Measurements from ENCODE around the gene APOM.

Gene APOM

DNA sequence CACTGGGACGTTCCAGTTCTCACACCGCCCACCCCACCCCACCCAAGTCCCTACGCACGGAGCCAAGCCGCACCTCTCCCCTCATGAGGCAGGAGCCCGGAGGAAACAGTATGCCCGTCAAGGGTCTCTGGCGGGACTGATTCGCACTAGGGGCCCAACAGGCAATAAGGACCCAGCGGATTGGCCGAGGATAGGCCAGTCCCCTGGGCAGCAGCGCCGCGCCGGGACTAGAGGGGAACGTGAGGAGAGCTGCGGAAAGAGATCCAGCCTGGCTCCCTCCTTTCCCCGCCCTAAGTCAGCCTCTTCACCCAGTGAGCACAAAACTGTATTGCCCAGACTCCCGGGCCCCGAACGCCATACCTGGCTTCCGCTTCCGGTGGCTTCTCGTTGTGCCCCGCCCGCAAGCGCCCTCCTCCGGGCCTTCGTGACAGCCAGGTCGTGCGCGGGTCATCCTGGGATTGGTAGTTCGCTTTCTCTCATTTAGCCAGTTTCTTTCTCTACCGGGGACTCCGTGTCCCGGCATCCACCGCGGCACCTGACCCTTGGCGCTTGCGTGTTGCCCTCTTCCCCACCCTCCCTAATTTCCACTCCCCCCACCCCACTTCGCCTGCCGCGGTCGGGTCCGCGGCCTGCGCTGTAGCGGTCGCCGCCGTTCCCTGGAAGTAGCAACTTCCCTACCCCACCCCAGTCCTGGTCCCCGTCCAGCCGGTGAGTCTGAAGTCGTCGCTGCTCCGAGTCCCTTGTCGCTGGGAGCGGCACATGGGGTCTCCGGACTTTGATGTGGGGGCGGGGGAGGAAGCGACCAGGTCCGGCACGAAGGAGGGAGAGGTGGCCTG lies 10.0 kb downstream of the APOM start, which contains the start of gene CSNK2B:
CSNK2B (plus strand) TSS at position 580 of the 836 bp plus-strand sequence. CDS start 752 bp downstream, outside the sequence.
- Histone ChIP-seq H3K4me3 (ENCODE audit: low read length) (peak within 1 kb of the TSS; percentile 98), H3K36me3 (ENCODE audit: control insufficient read depth, insufficient read depth, low read length) (peaks cover 30% of the 10 kb centered on the region), H3K27ac (ENCODE audit: low read length) (no peak within 1 kb of the TSS), H3K9me3 (ENCODE audit: control insufficient read depth, insufficient read depth, low read length) (no peaks in the 10 kb centered on the region), H3K27me3 (ENCODE audit: control insufficient read depth, insufficient read depth, low read length) (no peaks in the 10 kb centered on the region), H3K4me1 (ENCODE audit: control insufficient read depth, insufficient read depth, low read length) (peaks cover 2% of the 10 kb centered on the region; the same call in 1 of the 2 replicates)
- peak; percentile 95 for DNase-seq (ENCODE audit: low read depth, low spot score)
- WGBS (ENCODE audit: insufficient coverage, insufficient read length) = no CpG with 5 or more reads among the region's 63 CpGs

DNA sequence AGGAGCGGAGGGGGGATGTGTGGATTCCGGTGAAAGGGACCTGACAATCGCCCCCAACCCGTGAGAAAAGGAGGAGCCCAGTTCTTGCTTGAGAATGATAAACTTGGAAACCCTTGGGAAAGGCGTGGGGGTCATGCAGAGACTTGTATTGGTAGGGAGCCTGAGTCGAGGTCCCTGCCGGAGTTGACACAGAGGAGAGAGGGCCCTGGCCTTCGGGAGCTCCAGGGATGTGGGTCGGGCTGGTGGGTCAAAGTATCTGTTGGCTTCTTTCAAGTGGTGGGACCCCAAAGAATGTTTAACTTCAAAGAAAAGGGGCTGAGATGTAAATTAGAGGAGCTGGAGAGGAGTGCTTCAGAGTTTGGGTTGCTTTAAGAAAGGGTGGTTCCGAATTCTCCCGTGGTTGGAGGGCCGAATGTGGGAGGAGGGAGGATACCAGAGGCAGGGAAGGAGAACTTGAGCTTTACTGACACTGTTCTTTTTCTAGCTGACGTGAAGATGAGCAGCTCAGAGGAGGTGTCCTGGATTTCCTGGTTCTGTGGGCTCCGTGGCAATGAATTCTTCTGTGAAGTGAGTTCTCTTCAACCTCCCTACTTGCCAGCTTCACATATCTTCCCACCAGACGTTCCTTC lies 10.8 kb downstream of the APOM start:
- H3K27me3 ChIP-seq (ENCODE audit: control insufficient read depth, insufficient read depth, low read length) = no peaks in the 10 kb centered on the region
- DNase-seq (ENCODE audit: low read depth, low spot score) = no peak
- H3K27ac ChIP-seq (ENCODE audit: low read length) = no peak overlapping the region
- H3K4me3 ChIP-seq (ENCODE audit: low read length) = peak overlapping the region; percentile 98
- no CpG with 5 or more reads among the region's 15 CpGs for WGBS (ENCODE audit: insufficient coverage, insufficient read length)
- peaks cover 35% of the 10 kb centered on the region for H3K36me3 ChIP-seq (ENCODE audit: control insufficient read depth, insufficient read depth, low read length)
- peaks cover 2% of the 10 kb centered on the region; the same call in 1 of the 2 replicates for H3K4me1 ChIP-seq (ENCODE audit: control insufficient read depth, insufficient read depth, low read length)
- H3K9me3 ChIP-seq (ENCODE audit: control insufficient read depth, insufficient read depth, low read length) = no peaks in the 10 kb centered on the region

GRCh38 chr6:31669676-31670075 lies 14.0 kb downstream of the APOM start, which contains the start of gene LY6G5B:
TSS of gene LY6G5B (plus strand) at chr6:31669976. CDS start at chr6:31670951, 975 bp downstream.
- DNase-seq (ENCODE audit: low read depth, low spot score) = no peak
- H3K4me3 ChIP-seq (ENCODE audit: low read length) = no peak within 1 kb of the TSS
- no peak within 1 kb of the TSS for H3K27ac ChIP-seq (ENCODE audit: low read length)
- H3K36me3 ChIP-seq (ENCODE audit: control insufficient read depth, insufficient read depth, low read length) = peaks cover 35% of the 10 kb centered on the region
- H3K27me3 ChIP-seq (ENCODE audit: control insufficient read depth, insufficient read depth, low read length) = no peaks in the 10 kb centered on the region
- H3K4me1 ChIP-seq (ENCODE audit: control insufficient read depth, insufficient read depth, low read length) = peaks cover 2% of the 10 kb centered on the region; the same call in 1 of the 2 replicates
- WGBS (ENCODE audit: insufficient coverage, insufficient read length) = 100% methylated on average over 2 of the region's 8 CpGs
- H3K9me3 ChIP-seq (ENCODE audit: control insufficient read depth, insufficient read depth, low read length) = no peaks in the 10 kb centered on the region

GRCh38 chr6:31676322-31676903 lies 20.7 kb downstream of the APOM start:
- no peak overlapping the region for H3K4me3 ChIP-seq (ENCODE audit: low read length)
- H3K9me3 ChIP-seq (ENCODE audit: control insufficient read depth, insufficient read depth, low read length) = no peaks in the 10 kb centered on the region
- H3K4me1 ChIP-seq (ENCODE audit: control insufficient read depth, insufficient read depth, low read length) = no peaks in the 10 kb centered on the region
- DNase-seq (ENCODE audit: low read depth, low spot score) = no peak
- 0 out of 2 replicates have a peak, but pooled peaks cover under 1% of the 10 kb centered on the region for H3K27me3 ChIP-seq (ENCODE audit: control insufficient read depth, insufficient read depth, low read length)
- peaks cover 6% of the 10 kb centered on the region for H3K36me3 ChIP-seq (ENCODE audit: control insufficient read depth, insufficient read depth, low read length)
- no peak overlapping the region for H3K27ac ChIP-seq (ENCODE audit: low read length)
- WGBS (ENCODE audit: insufficient coverage, insufficient read length) = no CpG with 5 or more reads among the region's 4 CpGs

GRCh38 chr6:31676904-31677303 lies 21.2 kb downstream of the APOM start:
- DNase-seq (ENCODE audit: low read depth, low spot score) = no peak
- no CpG with 5 or more reads among the region's 6 CpGs for WGBS (ENCODE audit: insufficient coverage, insufficient read length)

DNA sequence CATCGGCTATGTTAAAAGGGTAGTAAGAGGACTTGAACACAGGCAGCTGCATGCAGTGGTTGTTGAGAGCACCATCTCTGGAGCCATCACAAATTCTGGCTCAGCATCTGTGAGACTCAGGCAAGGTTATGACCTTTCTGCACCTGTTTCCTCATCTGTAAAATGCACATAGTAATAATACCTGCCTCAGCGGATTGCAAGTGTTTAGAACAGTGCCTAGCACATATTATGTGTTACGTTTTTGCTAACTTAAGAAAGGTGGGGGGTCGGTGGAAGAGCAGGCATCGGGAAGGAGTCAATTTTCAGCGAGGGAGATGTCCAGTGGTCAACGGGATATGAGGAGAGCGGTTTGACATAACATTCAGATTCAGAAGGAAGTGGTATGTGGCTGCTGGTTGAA lies 22.3 kb downstream of the APOM start:
- Histone ChIP-seq H3K36me3 (ENCODE audit: control insufficient read depth, insufficient read depth, low read length) (no peaks in the 10 kb centered on the region), H3K27me3 (ENCODE audit: control insufficient read depth, insufficient read depth, low read length) (peaks cover 2% of the 10 kb centered on the region; the same call in 1 of the 2 replicates), H3K9me3 (ENCODE audit: control insufficient read depth, insufficient read depth, low read length) (no peaks in the 10 kb centered on the region), H3K4me3 (ENCODE audit: low read length) (no peak overlapping the region), H3K27ac (ENCODE audit: low read length) (no peak overlapping the region), H3K4me1 (ENCODE audit: control insufficient read depth, insufficient read depth, low read length) (no peaks in the 10 kb centered on the region)
- no CpG with 5 or more reads among the region's 8 CpGs for WGBS (ENCODE audit: insufficient coverage, insufficient read length)
- no peak for DNase-seq (ENCODE audit: low read depth, low spot score)

More at GRCh38 chr6:31676904-31677303, 21.2 kb downstream of the APOM start:
- no peaks in the 10 kb centered on the region for H3K4me1 ChIP-seq (ENCODE audit: control insufficient read depth, insufficient read depth, low read length)
- peaks cover 2% of the 10 kb centered on the region; the same call in 1 of the 2 replicates for H3K27me3 ChIP-seq (ENCODE audit: control insufficient read depth, insufficient read depth, low read length)
- H3K27ac ChIP-seq (ENCODE audit: low read length) = no peak overlapping the region
- H3K9me3 ChIP-seq (ENCODE audit: control insufficient read depth, insufficient read depth, low read length) = no peaks in the 10 kb centered on the region
- H3K4me3 ChIP-seq (ENCODE audit: low read length) = no peak overlapping the region
- peaks cover 3% of the 10 kb centered on the region for H3K36me3 ChIP-seq (ENCODE audit: control insufficient read depth, insufficient read depth, low read length)

DNA sequence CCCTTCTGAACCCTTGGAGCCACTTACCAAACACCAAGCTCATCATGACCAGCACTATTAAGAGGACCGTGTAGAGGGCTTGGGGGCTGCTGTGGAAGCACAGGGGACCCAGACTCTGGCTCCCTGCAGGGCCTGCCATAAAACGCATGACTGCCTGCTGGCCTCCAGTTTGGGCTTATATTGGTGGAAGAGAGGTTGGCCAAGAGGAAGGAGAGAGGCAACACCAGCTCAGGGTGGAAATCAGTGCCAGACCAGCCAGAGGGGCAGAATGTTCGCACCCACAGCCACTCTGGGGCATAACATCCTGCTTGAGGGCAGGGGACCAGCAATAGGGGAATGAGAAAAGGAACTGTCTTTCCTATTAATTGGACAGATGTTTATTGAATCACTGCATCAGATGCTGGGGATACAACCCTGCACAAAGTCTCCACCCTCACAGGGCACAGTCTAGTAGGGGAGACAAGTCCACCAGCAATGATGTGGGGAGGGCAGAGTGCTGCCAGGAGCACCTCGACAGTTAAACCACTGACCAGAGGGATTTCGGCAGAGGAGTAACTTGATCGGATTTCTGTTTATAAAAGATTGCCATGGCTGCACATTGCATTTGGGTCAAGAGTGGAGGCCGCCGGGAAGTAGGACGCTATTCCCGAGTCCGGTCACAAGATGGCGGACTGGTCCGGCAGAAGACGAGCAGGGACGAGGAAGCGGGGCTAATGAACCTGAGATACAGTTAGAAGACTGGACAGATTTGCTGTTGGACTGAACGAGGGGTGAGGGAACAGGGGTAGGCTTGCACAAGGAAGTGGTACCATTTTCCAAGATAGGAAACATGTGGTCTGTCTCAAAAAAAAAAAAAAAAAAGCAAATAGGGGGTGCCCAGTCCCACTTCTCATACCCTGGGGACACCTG lies 24.8 kb downstream of the APOM start, which contains the start of gene LY6G5C:
LY6G5C (minus strand) TSS at position 842 of the 909 bp plus-strand sequence; CDS start at position 148, 694 bp downstream.
- H3K4me3 ChIP-seq (ENCODE audit: low read length) = peak within 1 kb of the TSS; percentile 26; the same call in 1 of the 2 replicates
- no peaks in the 10 kb centered on the region for H3K9me3 ChIP-seq (ENCODE audit: control insufficient read depth, insufficient read depth, low read length)
- peaks cover 1% of the 10 kb centered on the region; the same call in 1 of the 2 replicates for H3K4me1 ChIP-seq (ENCODE audit: control insufficient read depth, insufficient read depth, low read length)
- H3K27ac ChIP-seq (ENCODE audit: low read length) = no peak within 1 kb of the TSS
- H3K36me3 ChIP-seq (ENCODE audit: control insufficient read depth, insufficient read depth, low read length) = no peaks in the 10 kb centered on the region
- peaks cover 2% of the 10 kb centered on the region; the same call in 1 of the 2 replicates for H3K27me3 ChIP-seq (ENCODE audit: control insufficient read depth, insufficient read depth, low read length)
- DNase-seq (ENCODE audit: low read depth, low spot score) = no peak
- WGBS (ENCODE audit: insufficient coverage, insufficient read length) = no CpG with 5 or more reads among the region's 17 CpGs

GRCh38 chr6:31681135-31681671 lies 25.5 kb downstream of the APOM start:
- peak overlapping the region; percentile 26; the same call in 1 of the 2 replicates for H3K4me3 ChIP-seq (ENCODE audit: low read length)
- no peak for DNase-seq (ENCODE audit: low read depth, low spot score)
- H3K27me3 ChIP-seq (ENCODE audit: control insufficient read depth, insufficient read depth, low read length) = peaks cover 2% of the 10 kb centered on the region; the same call in 1 of the 2 replicates
- peaks cover 1% of the 10 kb centered on the region; the same call in 1 of the 2 replicates for H3K4me1 ChIP-seq (ENCODE audit: control insufficient read depth, insufficient read depth, low read length)
- WGBS (ENCODE audit: insufficient coverage, insufficient read length) = no CpG with 5 or more reads among the region's 40 CpGs
- H3K36me3 ChIP-seq (ENCODE audit: control insufficient read depth, insufficient read depth, low read length) = no peaks in the 10 kb centered on the region
- no peaks in the 10 kb centered on the region for H3K9me3 ChIP-seq (ENCODE audit: control insufficient read depth, insufficient read depth, low read length)
- H3K27ac ChIP-seq (ENCODE audit: low read length) = no peak overlapping the region

- no CpG with 5 or more reads among the region's 13 CpGs for WGBS (ENCODE audit: insufficient coverage, insufficient read length)
- H3K4me3 ChIP-seq (ENCODE audit: low read length) = peak overlapping the region; percentile 16; the same call in 1 of the 2 replicates
- peaks cover 10% of the 10 kb centered on the region; the same call in 1 of the 2 replicates for H3K36me3 ChIP-seq (ENCODE audit: control insufficient read depth, insufficient read depth, low read length)
Observed at GRCh38 chr6:31683591-31683990, 27.9 kb downstream of the APOM start.

More at GRCh38 chr6:31683591-31683990, 27.9 kb downstream of the APOM start:
- H3K27ac ChIP-seq (ENCODE audit: low read length) = no peak overlapping the region
- H3K9me3 ChIP-seq (ENCODE audit: control insufficient read depth, insufficient read depth, low read length) = no peaks in the 10 kb centered on the region
- peaks cover 2% of the 10 kb centered on the region; the same call in 1 of the 2 replicates for H3K27me3 ChIP-seq (ENCODE audit: control insufficient read depth, insufficient read depth, low read length)
- DNase-seq (ENCODE audit: low read depth, low spot score) = no peak
- peaks cover 1% of the 10 kb centered on the region; the same call in 1 of the 2 replicates for H3K4me1 ChIP-seq (ENCODE audit: control insufficient read depth, insufficient read depth, low read length)

All from iPS DF 6.9 (cell line).